HG02884 (cell line): ENCODE results near the gene PJA1.

Experiments used
- ATAC-seq: cut with Tn5 transposase; IDR thresholded peaks from one replicate; pipeline ENCODE4 v1.9.1; 2021; ENCODE audit warnings: mild to moderate bottlenecking, moderate library complexity; ENCODE audit not compliant: unreplicated experiment

Gene PJA1

DNA sequence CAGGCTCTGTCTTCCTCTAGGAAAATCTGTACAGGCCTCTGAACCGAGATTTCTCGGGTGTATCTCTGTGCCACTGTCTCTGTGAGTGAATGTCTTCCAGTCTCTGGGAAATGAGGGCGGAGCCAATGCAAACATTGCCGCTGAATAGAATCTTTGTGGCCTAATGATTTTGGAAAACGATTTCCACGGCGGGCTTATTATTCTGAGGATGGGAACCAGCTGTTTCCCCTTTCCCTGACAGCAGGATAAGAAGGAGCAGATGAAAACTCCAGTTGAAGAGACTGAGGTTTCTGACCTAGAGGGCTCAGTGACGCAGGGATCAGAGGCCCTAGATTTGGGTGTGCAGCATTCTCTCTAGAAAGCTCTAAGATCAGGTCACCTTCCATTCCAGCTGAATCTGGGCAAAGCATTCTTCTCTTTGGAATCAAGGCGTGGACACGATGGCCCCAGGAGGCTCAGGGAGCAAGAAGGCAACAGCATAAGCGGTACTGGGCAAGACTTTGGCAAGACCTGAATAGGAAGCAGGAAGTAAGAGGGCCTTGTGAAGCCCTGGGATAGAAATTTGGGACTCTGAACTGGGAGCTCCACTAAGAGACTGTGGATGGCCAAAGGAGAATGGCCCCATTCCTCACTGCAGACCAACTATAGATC lies 47.3 kb downstream of the PJA1 start:
- no peak for ATAC-seq

DNA sequence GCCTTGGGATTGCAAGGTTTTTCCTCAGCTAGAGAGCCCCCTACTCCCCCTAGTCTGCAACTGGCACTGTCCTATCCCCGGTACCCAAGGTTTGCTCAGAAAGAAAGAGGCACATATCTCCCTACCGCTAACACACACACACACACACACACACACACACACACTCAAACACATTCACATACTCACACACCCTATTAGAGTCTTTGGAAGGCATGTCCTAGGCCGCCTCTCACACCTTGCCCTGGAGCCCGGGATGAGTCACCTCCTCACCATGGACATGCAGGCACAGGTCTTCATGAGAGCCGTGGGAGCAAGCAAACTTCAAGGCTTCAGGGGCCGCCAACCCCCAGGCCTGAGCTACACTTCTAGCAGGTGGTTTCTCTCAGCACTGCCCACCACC lies 49.2 kb downstream of the PJA1 start:
- ATAC-seq: no peak

DNA sequence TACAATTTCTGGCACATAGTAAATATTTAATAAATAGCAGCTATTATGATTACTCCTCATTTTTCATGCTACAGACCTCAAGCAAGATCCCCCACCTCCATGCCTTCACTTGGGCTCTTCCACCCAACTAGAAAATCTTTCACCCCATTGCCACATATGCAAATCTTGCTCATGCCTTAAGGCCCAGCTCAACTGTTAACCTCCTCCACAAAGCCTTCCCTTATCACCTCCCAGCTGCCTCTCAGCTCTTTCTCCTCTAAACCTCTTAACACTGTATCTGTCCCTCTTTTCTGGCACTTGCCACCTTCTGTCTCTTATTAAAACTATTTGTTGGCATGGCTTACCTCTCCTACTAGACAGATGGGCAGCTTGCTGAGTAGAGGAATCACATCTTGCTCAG lies 51.5 kb downstream of the PJA1 start:
- ATAC-seq: no peak
